ENCODE data around the gene RILPL1. TPM values are rescaled to one million over a fixed set of nuclear protein-coding genes. Genes with fewer than 3 reads are reported as not detected.
"Not testable (repeated sequence)": the region's sequence is repeated elsewhere in the genome, so short reads cannot be mapped to it uniquely, and the experiment has no call there.

Gene RILPL1
- total RNA-seq, 2 donors from 2014 or later = 5.4 TPM

- DNase-seq = no peak
- Mint-ChIP-seq H3K36me3 (ENCODE audit: insufficient read depth in 2 of 2) (no peaks in the 10 kb centered on the region), H3K27me3 (ENCODE audit: low read depth) (no peaks in the 10 kb centered on the region), H3K9me3 (no peaks in the 10 kb centered on the region), H3K4me3 (no peak overlapping the region), H3K27ac (no peak overlapping the region), H3K4me1 (ENCODE audit: low read depth) (no peaks in the 10 kb centered on the region)
- no peak for ATAC-seq (replicated peaks in 1 of 2)
These were observed 14.6 kb upstream of the RILPL1 start for GRCh38 chr12:123548107-123548506.

DNA sequence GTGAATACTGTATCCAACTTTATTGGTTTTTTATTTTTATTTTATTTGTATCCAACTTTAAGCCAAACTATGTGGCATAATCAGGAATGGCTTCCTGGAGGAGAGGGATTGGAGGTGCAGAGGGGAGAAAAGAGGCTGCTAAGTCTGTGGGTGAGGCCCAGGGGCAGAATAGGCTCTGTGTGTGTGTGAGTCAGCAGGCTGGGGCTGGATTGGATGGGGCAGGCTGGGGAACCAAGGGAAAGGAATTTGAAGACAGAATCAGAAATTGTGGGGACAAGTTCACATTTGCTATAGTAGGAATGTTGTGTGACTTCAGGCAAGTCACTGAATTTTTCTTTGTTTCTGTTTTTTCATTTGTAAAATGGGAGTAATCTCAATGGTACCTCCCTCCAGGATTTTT, 12.8 kb upstream of the RILPL1 start:
- Mint-ChIP-seq H3K4me1 (ENCODE audit: low read depth) (no peaks in the 10 kb centered on the region), H3K4me3 (no peak overlapping the region), H3K27ac (no peak overlapping the region), H3K9me3 (no peaks in the 10 kb centered on the region), H3K27me3 (ENCODE audit: low read depth) (no peaks in the 10 kb centered on the region), H3K36me3 (ENCODE audit: insufficient read depth in 2 of 2) (no peaks in the 10 kb centered on the region)
- ATAC-seq (replicated peaks in 1 of 2) (no peak), DNase-seq (no peak)

DNA sequence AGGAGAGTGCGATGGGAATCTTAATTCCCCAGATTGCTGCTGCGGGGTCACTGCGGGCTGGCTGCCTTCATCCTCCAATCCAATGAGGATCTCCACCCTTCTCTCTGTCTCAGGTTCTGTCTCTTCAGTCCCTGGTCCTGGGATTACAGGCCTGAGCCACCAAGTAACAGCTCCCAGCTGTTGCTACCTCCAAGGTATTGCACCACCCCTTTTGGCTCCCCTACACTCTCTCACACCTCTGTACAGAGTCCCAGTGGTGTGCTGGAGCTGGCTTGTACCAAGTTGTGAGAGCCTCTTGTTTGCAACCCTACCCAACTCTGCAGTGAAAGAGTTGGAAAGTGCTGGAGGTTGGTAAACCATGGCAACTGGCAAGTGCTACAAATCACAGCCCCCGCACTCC, 10.0 kb upstream of the RILPL1 start:
- H3K36me3 Mint-ChIP-seq (ENCODE audit: insufficient read depth in 2 of 2) = no peaks in the 10 kb centered on the region
- no peaks in the 10 kb centered on the region for H3K4me1 Mint-ChIP-seq (ENCODE audit: low read depth)
- no peaks in the 10 kb centered on the region for H3K9me3 Mint-ChIP-seq
- DNase-seq (no peak), ATAC-seq (replicated peaks in 1 of 2) (no peak)
- H3K27me3 Mint-ChIP-seq (ENCODE audit: low read depth) = no peaks in the 10 kb centered on the region
- H3K27ac Mint-ChIP-seq = no peak overlapping the region
- no peak overlapping the region for H3K4me3 Mint-ChIP-seq

DNA sequence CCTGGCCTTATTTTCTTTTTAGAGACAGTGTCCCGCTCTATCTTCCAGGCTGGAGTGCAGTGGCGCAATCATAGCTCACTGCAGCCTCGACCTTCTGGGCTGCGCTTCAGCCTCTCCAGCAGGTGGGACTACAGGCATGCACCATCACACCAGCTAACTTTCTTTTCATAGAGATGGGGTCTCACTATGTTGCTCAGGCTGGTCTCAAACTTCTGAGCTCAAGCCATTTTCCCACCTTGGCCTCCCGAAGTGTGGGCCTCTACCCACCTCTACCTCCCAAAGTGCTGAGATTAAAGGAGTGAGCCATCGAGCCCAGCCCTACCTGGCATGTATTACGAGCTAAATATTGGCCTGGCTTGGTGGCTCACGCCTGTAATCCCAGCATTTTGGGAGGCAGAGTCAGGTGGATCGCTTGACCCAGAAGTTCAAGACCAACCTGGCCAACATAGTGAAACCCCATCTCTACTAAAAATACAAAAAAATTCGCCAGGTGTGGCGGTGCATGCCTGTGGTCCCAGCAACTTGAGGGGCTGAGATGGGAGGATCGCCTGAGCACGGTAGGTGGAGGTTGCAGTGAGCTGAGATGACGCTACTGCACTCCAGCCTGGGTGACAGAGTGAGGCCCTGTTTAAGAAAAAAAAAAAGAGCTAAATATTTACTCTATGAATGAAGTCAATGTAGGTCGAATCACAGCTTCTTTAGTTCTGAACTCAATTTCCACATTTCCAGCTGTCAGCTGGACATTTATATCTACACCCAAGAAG, 7.6 kb upstream of the RILPL1 start:
- Mint-ChIP-seq H3K27me3 (ENCODE audit: low read depth) (peaks cover 6% of the 10 kb centered on the region), H3K27ac (no peak overlapping the region), H3K9me3 (no peaks in the 10 kb centered on the region), H3K4me3 (no peak overlapping the region), H3K4me1 (ENCODE audit: low read depth) (no peaks in the 10 kb centered on the region), H3K36me3 (ENCODE audit: insufficient read depth in 2 of 2) (no peaks in the 10 kb centered on the region)
- no peak for ATAC-seq (replicated peaks in 1 of 2)
- no peak for DNase-seq

GRCh38 chr12:123535952-123536351, 2.4 kb upstream of the RILPL1 start:
- H3K27ac Mint-ChIP-seq; ATAC-seq (replicated peaks in 1 of 2); DNase-seq; H3K27me3 Mint-ChIP-seq (ENCODE audit: low read depth); H3K36me3 Mint-ChIP-seq (ENCODE audit: insufficient read depth in 2 of 2); H3K9me3 Mint-ChIP-seq; H3K4me3 Mint-ChIP-seq: not testable (repeated sequence)
- peaks cover 14% of the 10 kb centered on the region for H3K4me1 Mint-ChIP-seq (ENCODE audit: low read depth)

- peak overlapping the region; percentile 50 for H3K27ac Mint-ChIP-seq
- H3K9me3 Mint-ChIP-seq = no peaks in the 10 kb centered on the region
- no peak for ATAC-seq (replicated peaks in 1 of 2)
- no peaks in the 10 kb centered on the region for H3K36me3 Mint-ChIP-seq (ENCODE audit: insufficient read depth in 2 of 2)
- DNase-seq = no peak
- H3K4me1 Mint-ChIP-seq (ENCODE audit: low read depth) = peaks cover 20% of the 10 kb centered on the region
- H3K27me3 Mint-ChIP-seq (ENCODE audit: low read depth) = peaks cover 6% of the 10 kb centered on the region
- H3K4me3 Mint-ChIP-seq = peak overlapping the region; percentile 79 to 80
These were observed 490 bp downstream of the RILPL1 start for GRCh38 chr12:123532808-123533649.

DNA sequence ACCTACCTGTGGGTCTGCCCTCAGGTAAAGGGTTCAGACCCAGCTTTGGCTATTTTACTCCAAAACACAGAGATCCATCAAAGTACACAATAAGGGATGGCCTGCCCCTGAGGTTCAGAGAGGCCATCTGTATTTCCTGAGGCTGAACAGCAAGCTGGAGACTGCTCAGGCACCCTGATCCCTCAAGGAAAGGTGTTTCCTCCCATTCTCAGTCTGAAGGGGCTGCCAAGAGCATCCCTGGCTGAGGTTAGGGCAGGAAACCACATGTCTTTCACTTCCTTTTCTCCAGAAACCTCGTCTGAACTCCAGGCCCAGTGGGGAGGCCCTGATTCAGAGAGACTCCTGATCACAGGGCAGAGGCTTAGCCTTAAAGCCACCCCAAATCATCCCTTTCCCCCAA, 1.5 kb downstream of the RILPL1 start:
- H3K4me1 Mint-ChIP-seq (ENCODE audit: low read depth) = peaks cover 20% of the 10 kb centered on the region

GRCh38 chr12:123531091-123531490, 2.4 kb downstream of the RILPL1 start:
- no peaks in the 10 kb centered on the region for H3K36me3 Mint-ChIP-seq (ENCODE audit: insufficient read depth in 2 of 2)
- ATAC-seq (replicated peaks in 1 of 2) = no peak
- H3K9me3 Mint-ChIP-seq = no peaks in the 10 kb centered on the region
- no peaks in the 10 kb centered on the region for H3K27me3 Mint-ChIP-seq (ENCODE audit: low read depth)
- no peak for DNase-seq
- no peak overlapping the region for H3K4me3 Mint-ChIP-seq
- no peak overlapping the region for H3K27ac Mint-ChIP-seq
- H3K4me1 Mint-ChIP-seq (ENCODE audit: low read depth) = peaks cover 20% of the 10 kb centered on the region

More for the DNA sequence above, 1.5 kb downstream of the RILPL1 start:
- Mint-ChIP-seq H3K27ac (no peak overlapping the region), H3K4me3 (peak overlapping the region; percentile 79 to 80), H3K9me3 (no peaks in the 10 kb centered on the region), H3K27me3 (ENCODE audit: low read depth) (peaks cover 4% of the 10 kb centered on the region), H3K36me3 (ENCODE audit: insufficient read depth in 2 of 2) (no peaks in the 10 kb centered on the region)
- ATAC-seq (replicated peaks in 1 of 2) = no peak
- DNase-seq = peak in 1 of 2 donors; percentile 8

DNA sequence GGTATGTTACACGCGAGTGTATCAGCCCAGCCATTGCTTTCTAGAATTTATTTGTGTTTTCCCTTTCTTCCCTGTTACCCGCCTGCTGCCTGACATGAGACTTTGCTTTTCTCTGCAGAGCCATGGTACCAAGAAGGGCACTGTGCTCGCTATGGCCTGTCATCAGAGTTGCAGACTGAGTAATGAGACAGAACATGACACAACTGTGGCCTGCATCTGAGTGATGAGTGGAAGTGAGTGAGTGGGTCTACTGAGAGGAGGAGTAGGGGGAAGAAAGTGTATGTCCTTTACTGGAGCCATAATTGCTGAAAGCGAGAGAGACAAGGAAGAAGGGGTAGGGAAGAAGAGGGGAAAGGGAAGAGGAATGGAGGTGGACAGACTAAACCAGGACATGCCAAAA, 2.9 kb downstream of the RILPL1 start:
- no peak overlapping the region for H3K27ac Mint-ChIP-seq
- H3K27me3 Mint-ChIP-seq (ENCODE audit: low read depth) = no peaks in the 10 kb centered on the region
- H3K4me3 Mint-ChIP-seq = no peak overlapping the region
- no peaks in the 10 kb centered on the region for H3K9me3 Mint-ChIP-seq
- DNase-seq (peak in 1 of 2 donors; percentile 7), ATAC-seq (replicated peaks in 1 of 2) (no peak)
- no peaks in the 10 kb centered on the region for H3K36me3 Mint-ChIP-seq (ENCODE audit: insufficient read depth in 2 of 2)
- H3K4me1 Mint-ChIP-seq (ENCODE audit: low read depth) = peaks cover 20% of the 10 kb centered on the region

GRCh38 chr12:123529686-123530085, 3.8 kb downstream of the RILPL1 start:
- Mint-ChIP-seq H3K9me3 (no peaks in the 10 kb centered on the region), H3K4me3 (no peak overlapping the region), H3K36me3 (ENCODE audit: insufficient read depth in 2 of 2) (no peaks in the 10 kb centered on the region)

GRCh38 chr12:123528858-123529257, 4.7 kb downstream of the RILPL1 start:
- DNase-seq (no peak), ATAC-seq (replicated peaks in 1 of 2) (no peak)
- H3K27me3 Mint-ChIP-seq (ENCODE audit: low read depth) = no peaks in the 10 kb centered on the region
- no peak overlapping the region for H3K4me3 Mint-ChIP-seq
- H3K36me3 Mint-ChIP-seq (ENCODE audit: insufficient read depth in 2 of 2) = no peaks in the 10 kb centered on the region
- H3K4me1 Mint-ChIP-seq (ENCODE audit: low read depth) = peaks cover 20% of the 10 kb centered on the region
- no peak overlapping the region for H3K27ac Mint-ChIP-seq
- no peaks in the 10 kb centered on the region for H3K9me3 Mint-ChIP-seq

More at GRCh38 chr12:123529686-123530085, 3.8 kb downstream of the RILPL1 start:
- ATAC-seq (replicated peaks in 1 of 2) (no peak), DNase-seq (no peak)
- H3K27ac Mint-ChIP-seq = no peak overlapping the region
- H3K4me1 Mint-ChIP-seq (ENCODE audit: low read depth) = peaks cover 20% of the 10 kb centered on the region
- no peaks in the 10 kb centered on the region for H3K27me3 Mint-ChIP-seq (ENCODE audit: low read depth)

DNA sequence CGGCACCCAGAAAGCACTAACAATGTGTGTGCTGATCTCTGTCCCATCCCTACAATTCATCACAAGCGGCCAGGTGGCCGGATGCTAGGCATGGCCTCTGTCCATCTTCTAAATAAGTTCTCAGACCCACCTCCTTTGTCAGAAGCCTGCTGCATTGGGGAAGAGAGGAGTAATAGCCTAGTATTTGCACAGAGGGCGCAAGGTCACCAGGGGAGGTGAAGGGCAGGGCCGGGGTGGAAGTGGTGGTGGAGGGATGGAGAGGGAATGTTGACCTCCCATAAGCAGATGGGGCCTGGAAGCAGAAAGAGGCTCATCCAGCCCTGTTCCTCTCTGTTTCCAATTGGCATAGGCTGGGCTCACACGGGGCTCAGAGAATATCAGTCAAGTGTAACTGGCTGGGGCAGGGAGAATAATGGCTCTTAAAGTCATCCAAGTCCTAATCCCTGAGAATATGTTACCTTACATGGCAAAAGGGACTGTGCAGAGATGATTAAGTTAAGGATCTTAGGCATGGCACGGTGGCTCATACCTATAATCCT, 6.9 kb downstream of the RILPL1 start:
- H3K4me3 Mint-ChIP-seq = no peak overlapping the region
- no peaks in the 10 kb centered on the region for H3K36me3 Mint-ChIP-seq (ENCODE audit: insufficient read depth in 2 of 2)
- ATAC-seq (replicated peaks in 1 of 2) (no peak), DNase-seq (no peak)
- peaks cover 6% of the 10 kb centered on the region for H3K4me1 Mint-ChIP-seq (ENCODE audit: low read depth)
- no peaks in the 10 kb centered on the region for H3K9me3 Mint-ChIP-seq
- no peak overlapping the region for H3K27ac Mint-ChIP-seq
- no peaks in the 10 kb centered on the region for H3K27me3 Mint-ChIP-seq (ENCODE audit: low read depth)

GRCh38 chr12:123524378-123524777, 9.1 kb downstream of the RILPL1 start:
- H3K9me3 Mint-ChIP-seq = no peaks in the 10 kb centered on the region
- no peaks in the 10 kb centered on the region for H3K4me1 Mint-ChIP-seq (ENCODE audit: low read depth)
- no peaks in the 10 kb centered on the region for H3K36me3 Mint-ChIP-seq (ENCODE audit: insufficient read depth in 2 of 2)
- no peaks in the 10 kb centered on the region for H3K27me3 Mint-ChIP-seq (ENCODE audit: low read depth)
- no peak overlapping the region for H3K4me3 Mint-ChIP-seq
- no peak overlapping the region for H3K27ac Mint-ChIP-seq
- DNase-seq = no peak
- ATAC-seq (replicated peaks in 1 of 2) = no peak

Measured in activated T-cell treated with anti-CD3 and anti-CD28 coated beads, Interleukin-2, amount 50 U/mL, for 72 hours (primary cell).